Measurements from ENCODE around the gene TARBP1.

GRCh38 chr1:234507089-234507488, 28.1 kb upstream of the TARBP1 start:
- TF ChIP-seq CTCF (IDR thresholded peaks at IDR 0.05) (no peak), POLR2A (IDR thresholded peaks at IDR 0.05) (no peak)
